Endothelial cell of umbilical vein (primary cell): ENCODE results near the gene LCN15. TPM values are rescaled to one million over a fixed set of nuclear protein-coding genes. Genes with fewer than 3 reads are reported as not detected.

Experiments
- BruUV-seq: library from RNA; stranded (reverse); fragments of 400-500 nt; replicated peaks from 2 replicates; lab custom pipeline; 2021; lab: Mats Ljungman, UMichigan
- CTCF ChIA-PET: fragments of 300-600, 350-600 bp; sonication (Branson Sonifier 250); formaldehyde crosslinking; loops from one replicate; lab custom pipeline; 2021; ENCODE audit warnings: antibody characterized with exemption, inconsistent platforms; lab: Charles Lee
- POLR2A ChIA-PET: fragments of 300-600, 350-600 bp; sonication (Branson Sonifier 250); formaldehyde crosslinking; loops from one replicate; lab custom pipeline; 2021; ENCODE audit warnings: antibody characterized with exemption, inconsistent platforms; lab: Charles Lee
- DNase-seq: peaks from one replicate; pipeline ENCODE4 v3.0.0-alpha.2; 2011; ENCODE audit warnings: low read depth, low spot score
- FAIRE-seq: peaks from 2 replicates; lab custom pipeline; 2011; peaks lifted over from hg19 to GRCh38; lab: Jason Lieb, UNC
- H2AFZ ChIP-seq: 2 replicates; pipeline ENCODE4 v1.6.0; 2012; ENCODE audit warnings: low read depth, low read length, control low read depth, inconsistent platforms
- H3K27ac ChIP-seq: 2 replicates; pipeline ENCODE4 v1.5.1; 2011; ENCODE audit warnings: low read depth, mild to moderate bottlenecking, control low read depth, low read length, moderate library complexity; ENCODE audit not compliant: insufficient read depth
- H3K27me3 ChIP-seq, 2 experiments: 2 replicates each; pipeline versions ENCODE4 v1.6.0 to v1.6.1; 2011; ENCODE audit warnings: low read length in 2 of 2, mixed read lengths in 1 of 2; ENCODE audit not compliant: control insufficient read depth in 2 of 2, insufficient read depth in 2 of 2
- H3K36me3 ChIP-seq, 2 experiments: 2 replicates in 1 of 2; 3 replicates in 1 of 2; pipeline ENCODE4 v1.5.1; 2011; ENCODE audit warnings: low read length in 2 of 2, mild to moderate bottlenecking in 1 of 2, moderate library complexity in 1 of 2; ENCODE audit not compliant: control insufficient read depth in 2 of 2, insufficient read depth in 2 of 2; ENCODE audit errors: extremely low read depth in 1 of 2
- H3K4me1 ChIP-seq: 3 replicates; pipeline ENCODE4 v1.5.1; 2011; ENCODE audit warnings: mild to moderate bottlenecking, low read length; ENCODE audit not compliant: control insufficient read depth, insufficient read depth; ENCODE audit errors: extremely low read depth
- H3K4me2 ChIP-seq: 2 replicates; pipeline ENCODE4 v1.6.1; 2011; ENCODE audit warnings: low read length, control low read depth, mixed read lengths; ENCODE audit not compliant: insufficient read depth
- H3K4me3 ChIP-seq, 3 experiments: fragments of 200-600 bp in 1 of 3; sonication (generic), shearing (Covaris generic) in 1 of 3; replicated peaks in 1 of 3; 2 replicates each; pipeline ENCODE4 v1.5.1; 2011 to 2016; ENCODE audit warnings: control low read depth in 3 of 3, low read length in 3 of 3, mild to moderate bottlenecking in 2 of 3, inconsistent platforms in 1 of 3, low read depth in 1 of 3, moderate library complexity in 1 of 3; ENCODE audit not compliant: insufficient read depth in 1 of 3
- H3K79me2 ChIP-seq: 2 replicates; pipeline ENCODE4 v1.6.0; 2012; ENCODE audit warnings: low read length, inconsistent platforms; ENCODE audit not compliant: control insufficient read depth, insufficient read depth
- H3K9ac ChIP-seq: replicated peaks from 2 replicates; pipeline ENCODE3; 2011; ENCODE audit warnings: low read length, control low read depth; ENCODE audit not compliant: insufficient read depth; ENCODE audit errors: extremely low read depth
- H3K9me1 ChIP-seq: replicated peaks from 3 replicates; pipeline ENCODE4 v1.6.0; 2011; ENCODE audit warnings: mild to moderate bottlenecking, low read length; ENCODE audit not compliant: control insufficient read depth, insufficient read depth; ENCODE audit errors: extremely low read depth
- H3K9me3 ChIP-seq: replicated peaks from 2 replicates; pipeline ENCODE4 v1.5.1; 2012; ENCODE audit warnings: low read length, inconsistent platforms; ENCODE audit not compliant: control insufficient read depth, insufficient read depth
- H4K20me1 ChIP-seq: replicated peaks from 2 replicates; pipeline ENCODE3; 2011; ENCODE audit warnings: mild to moderate bottlenecking, low read length; ENCODE audit not compliant: control insufficient read depth, insufficient read depth; ENCODE audit errors: extremely low read depth
- CTCF ChIP-seq, 2 donors: IDR thresholded peaks; 1 replicate in 1 of 2; 2 replicates in 1 of 2; pipeline ENCODE4 v1.5.1; 2011; ENCODE audit warnings: low read length in 2 of 2, mild to moderate bottlenecking in 2 of 2, moderate library complexity in 2 of 2, control low read depth in 1 of 2, inconsistent platforms in 1 of 2, low read depth in 1 of 2; ENCODE audit not compliant: insufficient read depth in 1 of 2; ENCODE audit errors: extremely low read depth in 1 of 2
- EZH2 ChIP-seq: IDR thresholded peaks from 2 replicates; pipeline ENCODE4 v1.6.1; 2012; ENCODE audit warnings: borderline replicate concordance, low read depth, mild to moderate bottlenecking, moderate library complexity, low read length, inconsistent platforms; ENCODE audit not compliant: severe bottlenecking
- FOS ChIP-seq: IDR thresholded peaks from 2 replicates; pipeline ENCODE4 v1.6.1; 2011; ENCODE audit warnings: mild to moderate bottlenecking, low read length, moderate library complexity, borderline replicate concordance; ENCODE audit not compliant: insufficient read depth
- GATA2 ChIP-seq: IDR thresholded peaks from 2 replicates; pipeline ENCODE4 v1.7.0; 2011; ENCODE audit warnings: low read depth, mild to moderate bottlenecking, moderate library complexity, mixed read lengths, low read length; ENCODE audit not compliant: insufficient read length, insufficient read depth
- JUN ChIP-seq: IDR thresholded peaks from 2 replicates; pipeline ENCODE4 v1.6.1; 2011; ENCODE audit warnings: borderline replicate concordance, low read depth; ENCODE audit not compliant: insufficient read length, insufficient read depth
- MAX ChIP-seq: IDR thresholded peaks from 2 replicates; pipeline ENCODE4 v1.6.1; 2011; ENCODE audit not compliant: insufficient read depth, insufficient read length
- MYC ChIP-seq: IDR thresholded peaks from one replicate; pipeline ENCODE4 v1.6.1; 2011; ENCODE audit warnings: mild to moderate bottlenecking, low read depth, low read length
- POLR2A ChIP-seq: IDR thresholded peaks from 2 replicates; pipeline ENCODE4 v1.6.1; 2012; ENCODE audit warnings: low read depth, mild to moderate bottlenecking, control low read depth, low read length
- POLR2AphosphoS5 ChIP-seq: IDR thresholded peaks from 2 replicates; pipeline ENCODE4 v1.6.1; 2012; ENCODE audit warnings: low read depth, mild to moderate bottlenecking, control low read depth, low read length, moderate library complexity; ENCODE audit not compliant: insufficient read depth
- dilution Hi-C: fragments of 300-500 bp; cut with MboI; formaldehyde crosslinking; loops from one replicate; pipeline ENCODE4 v1.15.0; 2019; ENCODE audit warnings: low sequenced_read_pairs; ENCODE audit not compliant: extremely low pct_ligation_motif_present
- intact Hi-C: fragments of 100-400 bp; cut with micrococcal nuclease; formaldehyde crosslinking; loops from one replicate; pipeline ENCODE4 v1.10.0; 2022
- polyA plus RNA-seq, 4 experiments: library from polyadenylated mRNA; depleted of rRNA in 3 of 4; stranded (reverse) in 3 of 4; unstranded in 1 of 4; fragments of >200 nt; gene quantifications; 2 replicates each; pipeline versions ENCODE4 v1.2.1 to v1.2.3, GENCODE V29; 2011 to 2012; ENCODE audit warnings: missing spikeins in 1 of 4
- total RNA-seq: library from RNA; stranded (reverse); gene quantifications from 2 replicates; pipeline ENCODE4 v1.2.3, GENCODE V29; 2021

LCN15 gene
- total and polyA plus RNA-seq, 2 donors (not counting 3 experiments of a cell fraction or from before 2014, with no cell fraction given), result not detected

GRCh38 chr9:136721339-136722092 lies 42.8 kb downstream of the LCN15 start:
- Histone ChIP-seq H3K79me2 (peaks cover 72% of the 10 kb centered on the region), H3K27me3 (no peaks in the 10 kb centered on the region), H2AFZ (no peak overlapping the region), H3K27ac (peak overlapping the region; percentile 69), H3K9me1 (no peaks in the 10 kb centered on the region), H3K9me3 (no peaks in the 10 kb centered on the region), H3K36me3 (peaks cover 12 to 42% of the 10 kb centered on the region in 2 experiments), H4K20me1 (no peaks in the 10 kb centered on the region), H3K9ac (peak overlapping the region; percentile 14), H3K4me3 (no peak overlapping the region), H3K4me1 (peaks cover 65% of the 10 kb centered on the region), H3K4me2 (no peak overlapping the region)
- dilution Hi-C loops (no loop called here), intact Hi-C loops (loop anchor here (1.0 kb wide), 1 partner anchor 8 kb away; no protein-coding TSS in a partner anchor)
- TF ChIP-seq FOS (peak; percentile 88), CTCF (IDR thresholded peaks at IDR 0.05; ENCODE audit: extremely low read depth in 1 of 2, insufficient read depth in 1 of 2, low read depth in 1 of 2, low read length in 2 of 2) (no peak), MAX (peak; percentile 15), EZH2 (no peak), JUN (peak; percentile 51), MYC (peak; percentile 27), POLR2A (peak; percentile 76), GATA2 (peak; percentile 16), POLR2AphosphoS5 (peak; percentile 62)
- DNase-seq, result peak; percentile 87
- FAIRE-seq, result peak; percentile 99
- ChIA-PET CTCF (interaction anchor here (1.4 kb wide), 1 partner anchor 28 kb away, joined by 3 read pairs; no protein-coding TSS in a partner anchor), POLR2A (interaction anchor here (1.0 to 1.6 kb wide), 2 partner anchors 8 to 47 kb away, joined by 3 to 9 read pairs; no protein-coding TSS in a partner anchor)
- BruUV-seq, result no TSS peak
